ENCODE measurements around the gene PCNT. TPM values are rescaled to one million over a fixed set of nuclear protein-coding genes. Genes with fewer than 3 reads are reported as not detected.
"Not testable (repeated sequence)": the region's sequence is repeated elsewhere in the genome, so short reads cannot be mapped to it uniquely, and the experiment has no call there.

Gene PCNT
- polyA plus RNA-seq, 1 donor: 68.3 TPM

DNA sequence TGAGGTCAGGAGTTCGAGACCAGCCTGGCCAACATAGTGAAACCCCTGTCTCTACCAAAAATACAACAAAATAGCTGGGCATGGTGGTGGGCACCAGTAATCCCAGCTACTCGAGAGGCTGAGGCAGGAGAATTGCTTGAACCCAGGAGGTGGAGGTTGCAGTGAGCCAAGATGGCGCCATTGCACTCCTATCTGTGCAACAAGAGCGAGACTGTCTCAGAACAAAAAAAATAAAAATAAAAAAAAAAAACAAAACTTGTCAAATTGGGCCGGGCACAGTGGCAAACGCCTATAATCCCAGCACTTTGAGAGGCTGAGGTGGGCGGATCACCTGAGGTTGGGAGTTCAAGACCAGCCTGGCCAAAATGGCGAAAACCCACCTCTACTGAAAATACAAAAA is 13.7 kb upstream of the PCNT start:
- not testable (repeated sequence) for DNase-seq

- no peak for DNase-seq
Measured at GRCh38 chr21:46311568-46311967, 12.4 kb upstream of the PCNT start.

DNA sequence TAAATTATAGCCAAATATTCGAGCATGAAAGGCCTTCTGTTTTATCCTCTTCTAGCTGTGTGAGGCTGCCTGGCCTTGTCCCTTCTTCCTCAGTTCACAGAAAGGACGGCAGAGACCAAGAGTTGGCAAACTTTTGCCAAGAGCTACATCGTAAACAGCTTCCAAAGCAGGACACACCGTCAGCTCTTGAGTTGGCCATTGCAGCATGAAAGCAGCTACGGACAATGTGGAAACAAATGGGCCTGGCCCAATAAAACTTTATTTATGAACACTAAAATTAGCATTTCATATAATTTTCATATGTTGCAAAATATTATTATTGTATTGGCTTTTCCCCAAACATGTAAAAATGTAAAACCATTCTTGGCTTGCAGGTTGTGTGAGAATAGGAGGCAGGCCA is 11.0 kb upstream of the PCNT start:
- no peak for DNase-seq

- DNase-seq: no peak
Measured at GRCh38 chr21:46314441-46315020, 9.4 kb upstream of the PCNT start.

- DNase-seq: no peak
Measured at GRCh38 chr21:46316708-46317324, 7.1 kb upstream of the PCNT start.

DNA sequence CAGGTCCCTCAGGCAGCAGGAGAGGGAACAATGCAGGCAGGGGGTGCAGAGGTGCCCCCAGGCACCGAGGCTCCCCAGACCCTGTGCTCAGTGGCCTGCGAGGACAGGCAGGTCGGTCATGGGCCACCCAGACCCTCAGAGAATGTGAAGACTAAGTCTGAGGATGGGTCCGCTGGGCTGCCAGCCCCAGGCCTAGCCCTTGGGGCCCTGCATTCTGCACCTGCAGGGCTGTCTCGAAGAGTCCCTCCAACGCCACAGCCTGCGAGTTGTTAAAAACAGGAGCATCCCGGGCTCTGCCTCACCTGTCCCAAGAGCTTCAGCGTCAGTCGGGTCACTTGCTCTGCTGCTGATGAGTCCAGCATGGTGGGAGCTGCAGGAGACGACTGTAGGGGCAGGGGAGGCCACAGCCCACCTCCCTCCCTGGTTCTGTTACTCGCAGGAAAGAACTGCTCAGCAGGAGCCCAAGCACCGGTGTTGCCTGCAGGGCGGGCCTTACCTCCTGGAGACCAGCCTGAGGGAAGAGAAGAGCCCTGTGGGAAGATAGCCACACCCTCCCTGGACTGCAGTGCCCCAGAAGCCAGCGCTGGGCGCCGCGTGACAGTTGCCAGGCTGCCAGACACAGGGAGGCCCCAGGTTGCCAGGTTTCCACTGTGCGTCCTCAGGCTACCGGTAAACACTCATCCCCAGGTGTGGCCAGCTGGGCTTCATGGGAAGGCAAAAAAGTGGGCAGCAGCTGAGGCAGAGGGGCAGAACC is 6.1 kb upstream of the PCNT start:
- no peak for DNase-seq

DNA sequence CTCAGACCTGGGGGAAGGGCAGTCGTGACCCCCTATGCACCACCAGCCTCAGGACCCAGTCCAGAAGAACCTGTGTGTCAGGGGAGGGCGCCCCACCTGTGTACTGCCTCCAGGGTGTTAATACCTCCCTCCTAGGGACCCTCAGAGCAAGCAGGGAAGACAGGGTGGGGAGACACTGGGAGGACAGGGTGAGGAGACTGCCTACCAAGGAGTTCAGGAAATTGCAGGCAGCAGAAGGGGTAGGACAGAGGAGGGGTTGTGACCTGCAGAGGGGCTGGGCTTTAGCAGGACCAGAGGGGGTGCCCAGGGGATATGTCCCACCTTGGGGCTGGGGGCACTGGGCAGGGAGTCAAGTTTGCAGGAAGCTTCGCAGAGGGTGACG is 5.5 kb upstream of the PCNT start:
- no peak for DNase-seq

DNA sequence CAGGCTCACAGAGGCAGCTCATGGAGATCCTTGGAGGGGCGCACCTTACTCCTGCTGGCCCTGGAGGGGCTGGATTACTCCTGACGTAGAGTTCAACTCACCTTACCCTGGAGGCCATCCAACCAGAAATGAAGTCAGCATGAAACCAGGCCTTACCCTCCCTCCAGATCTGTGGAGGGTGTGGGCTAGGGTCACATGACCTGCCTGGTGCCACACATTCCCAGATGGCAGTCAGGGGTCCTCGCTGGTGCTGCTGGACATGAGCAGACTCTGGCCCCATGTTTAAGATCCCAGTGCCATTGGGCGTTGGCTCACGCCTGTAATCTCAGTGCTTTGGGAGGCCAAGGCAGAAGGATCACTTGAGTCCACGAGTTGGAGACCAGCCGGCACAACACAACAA is 4.8 kb upstream of the PCNT start:
- no peak for DNase-seq

DNA sequence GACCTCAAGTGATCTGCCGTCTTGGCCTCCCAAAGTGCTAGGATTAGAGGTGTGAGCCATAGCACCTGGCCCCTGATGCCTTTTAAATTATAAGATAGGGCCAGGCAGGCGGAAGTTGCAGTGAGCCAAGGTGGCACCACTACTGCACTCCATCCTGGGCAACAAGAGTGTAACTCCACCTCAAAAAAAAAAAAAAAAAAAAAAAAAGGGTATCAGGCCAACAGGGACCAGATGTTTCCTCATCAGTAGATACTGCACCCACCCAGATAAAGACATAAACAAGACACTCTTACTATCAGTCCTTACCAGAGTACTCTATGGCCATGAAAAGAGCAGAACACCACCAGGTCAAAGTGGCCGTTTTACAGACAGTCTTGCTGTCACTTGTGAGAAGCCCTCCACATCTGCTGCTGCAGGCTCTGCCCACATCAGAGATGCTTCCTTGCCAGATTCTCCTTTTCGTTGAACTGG is 3.6 kb upstream of the PCNT start:
- DNase-seq: no peak

DNA sequence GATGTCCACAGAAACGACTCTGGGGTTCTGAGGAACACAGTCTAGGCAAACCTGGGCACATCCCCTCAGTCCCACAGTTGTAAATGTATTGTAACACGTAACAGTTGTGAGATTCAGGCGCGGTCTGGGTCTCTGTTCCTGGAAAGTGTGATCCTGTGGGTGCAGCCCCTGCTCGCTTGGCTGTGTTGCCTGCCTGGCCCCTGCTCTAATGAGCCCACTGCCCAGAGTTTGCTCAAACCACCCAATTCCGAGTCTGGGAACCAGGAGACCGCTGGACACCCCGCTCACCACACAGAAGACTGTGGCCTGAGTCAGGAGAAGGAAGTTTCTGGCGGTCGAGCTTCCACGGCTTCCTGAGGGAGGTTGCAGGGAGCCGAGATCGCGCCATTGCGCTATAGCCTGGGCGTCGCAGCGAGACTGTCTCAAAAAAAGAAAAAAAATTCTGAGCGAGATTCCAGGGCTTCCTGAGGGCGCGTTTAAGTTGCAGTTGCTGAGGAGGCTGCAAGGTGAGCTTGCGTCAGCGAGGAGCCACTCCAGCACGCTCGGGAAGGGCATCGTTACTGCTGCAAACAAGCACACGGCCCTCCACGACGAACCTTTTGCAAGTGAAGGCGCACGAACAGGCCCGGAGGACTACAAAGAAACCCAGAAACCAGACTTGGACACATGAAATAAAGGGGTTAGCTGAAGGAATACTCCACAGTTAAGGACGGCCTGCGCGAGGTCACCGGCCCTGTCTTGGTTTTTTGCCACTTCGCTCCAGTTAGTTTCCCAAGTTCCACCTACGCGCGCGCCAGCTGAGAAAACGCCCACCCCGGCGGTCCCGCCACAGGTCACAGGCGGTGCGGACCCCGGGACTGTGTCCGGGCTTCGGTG is 1.4 kb upstream of the PCNT start:
- no peak for DNase-seq

GRCh38 chr21:46323227-46323709 is 688 bp upstream of the PCNT start:
- DNase-seq: peak; percentile 18

DNA sequence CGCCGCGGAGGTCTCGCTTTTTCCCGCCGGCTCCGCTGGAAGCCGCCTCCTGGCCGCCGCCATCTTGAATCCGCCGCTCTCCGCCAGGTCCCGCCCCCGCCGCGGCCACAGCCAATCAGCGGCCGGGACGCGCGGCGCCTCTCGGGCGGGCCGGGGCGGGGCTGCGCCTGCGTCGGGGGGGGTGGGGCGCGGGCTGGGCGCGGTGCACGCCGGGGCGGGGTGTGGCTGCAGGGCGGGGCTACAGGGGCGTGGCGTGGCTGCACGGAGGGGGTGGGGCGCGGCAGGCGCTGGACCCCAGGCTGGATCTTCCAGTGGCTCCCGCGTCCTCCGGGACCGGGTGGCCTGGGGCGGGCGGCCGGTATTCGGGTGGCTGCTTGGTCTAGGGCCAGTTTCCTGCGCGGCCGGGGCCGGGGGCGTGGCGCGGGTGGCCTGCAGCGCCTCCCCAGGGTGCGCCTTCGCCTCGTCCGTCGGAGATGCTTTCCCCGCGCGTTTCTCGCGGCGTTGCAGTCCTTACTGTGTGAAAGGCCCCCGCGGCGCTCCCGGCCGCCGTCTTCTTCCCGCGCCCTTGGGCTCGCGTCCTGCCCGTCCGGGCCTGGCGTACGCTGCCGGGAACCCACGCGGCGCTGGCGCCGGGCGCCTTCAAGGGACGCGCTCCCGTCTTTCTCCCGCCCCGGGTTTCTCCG is 575 bp downstream of the PCNT start:
- peak; percentile 91 for DNase-seq

- peak; percentile 46 for DNase-seq
Measured at GRCh38 chr21:46325073-46325912, 1.3 kb downstream of the PCNT start.

DNA sequence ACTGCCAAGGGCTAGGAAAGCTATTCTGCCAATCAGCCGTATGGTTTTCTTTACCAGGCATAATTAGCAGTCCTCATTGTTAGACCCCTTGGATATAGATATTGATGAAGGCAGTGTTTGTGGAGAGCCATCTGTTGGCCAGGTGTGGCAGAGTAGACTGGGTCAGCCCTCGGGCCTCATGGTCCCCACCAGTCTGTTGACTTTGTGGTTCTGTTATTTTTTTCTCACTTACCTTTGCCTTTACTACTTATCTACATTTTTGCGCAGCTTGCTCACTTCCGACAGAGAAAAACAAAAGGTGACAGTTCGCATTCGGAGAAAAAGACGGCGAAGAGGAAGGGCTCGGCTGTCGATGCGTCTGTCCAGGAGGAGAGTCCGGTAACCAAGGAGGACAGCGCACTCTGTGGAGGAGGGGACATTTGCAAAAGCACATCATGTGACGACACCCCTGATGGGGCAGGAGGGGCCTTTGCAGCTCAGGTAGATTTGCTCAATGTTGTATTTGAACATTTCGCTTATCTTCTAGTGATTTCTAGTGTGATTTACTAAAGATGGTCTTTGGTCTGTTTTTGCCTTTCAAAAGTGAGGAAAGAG is 2.3 kb downstream of the PCNT start:
- no peak for DNase-seq

GRCh38 chr21:46327711-46328110 is 3.8 kb downstream of the PCNT start:
- DNase-seq: no peak

GRCh38 chr21:46328151-46328550 is 4.2 kb downstream of the PCNT start:
- DNase-seq: no peak

DNA sequence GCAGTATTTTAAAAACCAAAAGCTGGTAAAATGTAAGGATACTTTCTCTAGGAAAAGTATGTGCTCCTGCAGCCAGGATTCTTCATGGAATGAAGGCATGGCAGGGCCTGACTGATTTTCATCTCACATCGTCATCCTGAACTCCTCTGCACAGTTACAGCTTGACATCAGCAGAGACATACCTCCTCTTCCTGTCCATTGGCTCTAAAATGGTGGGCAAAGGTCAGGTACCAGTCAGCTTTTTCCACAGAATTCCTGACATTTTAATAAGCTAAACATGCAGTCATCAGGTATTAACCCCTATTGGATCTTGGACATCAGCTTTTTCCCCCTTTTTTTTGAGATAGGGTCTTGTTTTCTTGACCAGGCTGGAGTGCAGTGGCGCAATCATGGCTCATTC is 5.8 kb downstream of the PCNT start:
- DNase-seq: no peak

DNA sequence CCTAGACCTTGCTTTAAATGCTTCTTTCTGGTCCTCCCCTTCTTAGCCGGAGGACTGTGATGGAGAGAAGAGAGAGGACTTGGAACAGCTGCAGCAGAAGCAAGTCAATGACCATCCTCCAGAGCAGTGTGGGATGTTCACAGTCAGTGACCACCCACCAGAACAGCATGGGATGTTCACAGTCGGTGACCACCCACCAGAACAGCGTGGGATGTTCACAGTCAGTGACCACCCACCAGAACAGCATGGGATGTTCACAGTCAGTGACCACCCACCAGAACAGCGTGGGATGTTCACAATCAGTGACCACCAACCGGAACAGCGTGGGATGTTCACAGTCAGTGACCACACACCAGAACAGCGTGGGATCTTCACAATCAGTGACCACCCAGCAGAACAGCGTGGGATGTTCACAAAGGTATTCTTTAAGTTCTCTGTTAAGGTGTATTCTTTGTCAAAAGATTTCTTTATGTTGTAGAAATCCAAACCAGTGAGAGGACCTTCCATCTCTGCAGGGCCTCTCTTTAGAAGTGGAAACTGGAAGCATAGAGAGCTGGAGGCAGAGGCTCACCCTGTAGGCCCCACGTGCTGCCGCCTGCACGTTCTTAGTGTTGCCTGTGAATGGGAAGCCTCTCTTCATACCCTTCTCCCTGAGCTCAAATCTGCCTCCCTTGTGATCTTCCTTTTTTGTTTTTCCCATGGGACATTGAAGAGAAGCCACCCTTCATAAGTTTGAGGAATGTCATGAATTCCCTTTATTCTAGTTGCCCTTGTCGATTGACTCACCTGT is 10.6 kb downstream of the PCNT start:
- no peak for DNase-seq

DNA sequence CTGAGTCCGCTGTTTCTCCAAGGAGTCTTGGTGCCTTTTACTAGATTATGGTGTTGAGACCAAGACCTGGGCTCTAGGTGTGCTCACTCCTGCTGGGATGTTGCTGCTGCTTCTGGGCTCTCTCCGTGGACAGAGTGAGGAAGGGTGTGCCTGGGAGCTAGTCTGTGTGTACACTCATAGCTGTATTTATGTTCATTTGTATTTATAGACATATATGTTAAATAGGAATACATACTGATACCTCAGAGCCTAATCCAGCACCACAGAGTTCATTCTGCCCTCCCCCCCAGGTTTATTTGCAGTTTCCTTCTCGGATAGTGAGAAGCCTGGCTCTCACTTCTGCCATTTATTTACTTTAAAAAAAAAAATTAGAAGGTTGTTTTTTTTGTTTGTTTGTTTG is 12.6 kb downstream of the PCNT start:
- no peak for DNase-seq

DNA sequence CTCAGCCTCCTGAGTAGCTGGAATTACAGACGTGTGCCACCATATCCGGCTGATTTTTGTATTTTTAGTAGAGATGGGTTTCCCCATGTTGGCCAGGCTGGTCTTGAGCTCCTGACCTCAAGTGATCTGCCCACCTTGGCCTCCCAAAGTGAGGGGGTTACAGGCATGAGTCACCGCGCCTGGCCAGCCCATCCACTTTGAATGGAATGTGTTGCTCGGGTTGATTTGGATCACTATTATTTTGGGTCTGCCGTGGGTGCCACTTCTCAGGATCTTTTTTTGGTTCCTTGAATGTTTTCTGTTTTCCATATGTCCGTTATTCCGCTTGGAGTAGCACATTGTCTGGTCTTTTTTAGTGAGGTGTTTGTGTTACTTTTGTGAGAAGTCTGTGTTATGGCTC is 17.0 kb downstream of the PCNT start:
- DNase-seq: no peak
